HepG2 (cell line): ENCODE results near the gene HOXA7. TPM values are rescaled to one million over a fixed set of nuclear protein-coding genes. Genes with fewer than 3 reads are reported as not detected.

Source experiments
- AGO2 ChIP-seq: fragments of 200-400 bp; formaldehyde crosslinking; optimal IDR thresholded peaks from 2 replicates; pipeline ENCODE3; 2017; ENCODE audit warnings: mild to moderate bottlenecking, low read depth, low read length, moderate library complexity
- HNRNPH1 ChIP-seq: fragments of 200-400 bp; formaldehyde crosslinking; optimal IDR thresholded peaks from 2 replicates; pipeline ENCODE3; 2017; ENCODE audit warnings: mild to moderate bottlenecking, low read depth, low read length
- NCOR1 ChIP-seq: fragments of 200-600 bp; sonication (generic); IDR thresholded peaks from 2 replicates; pipeline ENCODE4 v1.7.0; 2017; ENCODE audit warnings: antibody characterized with exemption, low read length, borderline replicate concordance
- NRL ChIP-seq: sonication (generic); formaldehyde crosslinking; IDR thresholded peaks from 2 replicates; pipeline ENCODE4 v1.5.0; 2020; ENCODE audit warnings: missing genetic modification reagents, mild to moderate bottlenecking, moderate library complexity, borderline replicate concordance
- STAG1 ChIP-seq: sonication (generic); formaldehyde crosslinking; IDR thresholded peaks from 2 replicates; pipeline ENCODE4 v1.4.0; 2020; ENCODE audit warnings: missing genetic modification reagents
- YEATS4 ChIP-seq: sonication (generic); formaldehyde crosslinking; IDR thresholded peaks from 2 replicates; pipeline ENCODE4 v1.4.0; 2020; ENCODE audit warnings: missing genetic modification reagents, borderline replicate concordance
- ZNF136 ChIP-seq: sonication (generic); formaldehyde crosslinking; IDR thresholded peaks from 2 replicates; pipeline ENCODE4 v1.8.1; 2022; ENCODE audit warnings: low read depth, mild to moderate bottlenecking, moderate library complexity, missing genetic modification reagents
- ZNF292 ChIP-seq: sonication (generic); formaldehyde crosslinking; IDR thresholded peaks from 2 replicates; pipeline ENCODE4 v1.8.1; 2022; ENCODE audit warnings: mild to moderate bottlenecking, low read depth, missing genetic modification reagents, borderline replicate concordance
- ZSCAN30 ChIP-seq: sonication (generic); formaldehyde crosslinking; IDR thresholded peaks from 2 replicates; pipeline ENCODE4 v1.5.0; 2020; ENCODE audit warnings: mild to moderate bottlenecking, missing genetic modification reagents
- polyA plus RNA-seq, 8 experiments: library from polyadenylated mRNA; depleted of rRNA in 3 of 8; stranded (reverse) in 7 of 8; unstranded in 1 of 8; fragments of >200 nt; fragmentation: Illumina TruSeq in 4 of 8; extraction: Trizol in 4 of 8; gene quantifications; 2 replicates each; pipeline versions ENCODE4 v1.2.1 to v1.2.3, GENCODE V29; 2011 to 2016; ENCODE audit warnings: low read depth in 4 of 8, missing spikeins in 1 of 8, mixed read lengths in 1 of 8; ENCODE audit not compliant: insufficient read depth in 1 of 8
- total RNA-seq, 5 experiments: library from RNA; depleted of rRNA; stranded (reverse); fragments of >200 nt; fragmentation: Illumina TruSeq; extraction: Trizol; gene quantifications; 2 replicates each; pipeline ENCODE4 v1.2.3, GENCODE V29; 2016; ENCODE audit warnings: low read depth in 1 of 5
- TF ChIP-seq, protein P1 (sequence below): sonication (generic); formaldehyde crosslinking; conservative IDR thresholded peaks from 2 replicates; pipeline ENCODE4 v1.8.0; 2022; ENCODE audit warnings: mild to moderate bottlenecking, moderate library complexity, missing genetic modification reagents
- TF ChIP-seq, protein P2 (sequence below): sonication (generic); formaldehyde crosslinking; IDR thresholded peaks from 2 replicates; pipeline ENCODE4 v1.8.0; 2022; ENCODE audit warnings: missing genetic modification reagents, low read depth, mild to moderate bottlenecking, borderline replicate concordance
- TF ChIP-seq, protein P3 (sequence below): sonication (generic); formaldehyde crosslinking; IDR thresholded peaks from 2 replicates; pipeline ENCODE4 v1.4.0; 2020; ENCODE audit warnings: missing genetic modification reagents
- TF ChIP-seq, protein P4 (sequence below): sonication (generic); formaldehyde crosslinking; IDR thresholded peaks from 2 replicates; pipeline ENCODE4 v1.4.0; 2020; ENCODE audit warnings: mild to moderate bottlenecking, missing genetic modification reagents
- TF ChIP-seq, protein P5 (sequence below): sonication (generic); formaldehyde crosslinking; IDR thresholded peaks from 2 replicates; pipeline ENCODE4 v1.9.0; 2021; ENCODE audit warnings: mild to moderate bottlenecking, missing genetic modification reagents

Gene HOXA7
- total and polyA plus RNA-seq, 2 of the 13 experiments (the other 11 are each of a cell fraction or from before 2014, with no cell fraction given): 0.05 TPM; not detected in 1

DNA sequence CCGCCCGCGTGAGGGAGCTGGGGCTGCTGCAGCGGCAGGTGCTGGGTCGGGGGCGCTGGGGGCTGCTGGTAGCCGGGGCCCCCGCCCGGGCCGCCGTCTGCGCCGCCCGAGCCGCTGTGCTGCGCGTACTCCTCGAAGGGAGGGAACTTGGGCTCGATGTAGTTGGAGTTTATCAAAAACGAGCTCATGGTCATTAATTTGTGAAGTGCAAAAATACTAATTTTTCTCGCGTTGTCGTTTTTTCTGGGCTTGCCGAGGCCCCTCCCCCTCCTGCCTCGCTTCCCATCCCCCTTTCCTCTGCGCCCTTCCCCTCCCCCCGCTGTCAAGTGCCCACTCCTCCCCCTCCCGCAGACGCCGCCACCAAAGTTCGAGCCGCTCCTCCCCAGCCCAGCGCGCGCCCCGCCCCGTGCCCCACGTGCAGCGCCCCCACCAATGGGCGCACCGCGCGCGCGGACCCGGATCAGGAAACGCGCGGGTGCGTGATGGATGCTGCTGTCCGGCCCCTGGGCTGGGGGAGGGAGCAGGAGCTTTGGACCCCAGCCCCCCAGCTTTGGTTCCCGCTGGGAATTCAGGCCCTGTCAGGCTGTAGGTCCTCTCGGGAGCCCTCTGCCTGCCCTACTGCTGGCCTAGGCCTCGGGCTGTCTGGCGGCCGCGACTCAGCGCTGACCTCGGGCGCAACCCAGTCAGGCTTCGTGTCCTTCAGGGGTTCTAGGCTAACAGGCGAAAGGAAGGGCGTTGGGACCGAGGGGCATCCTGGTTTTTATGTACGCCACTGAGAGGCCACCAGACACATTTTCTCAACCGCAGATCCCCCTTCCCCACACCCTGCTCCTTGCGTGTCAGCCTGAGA, 25.7 kb downstream of the HOXA7 start, which contains the start of gene HOXA4 (continued):
- TF ChIP-seq, protein P1, sequence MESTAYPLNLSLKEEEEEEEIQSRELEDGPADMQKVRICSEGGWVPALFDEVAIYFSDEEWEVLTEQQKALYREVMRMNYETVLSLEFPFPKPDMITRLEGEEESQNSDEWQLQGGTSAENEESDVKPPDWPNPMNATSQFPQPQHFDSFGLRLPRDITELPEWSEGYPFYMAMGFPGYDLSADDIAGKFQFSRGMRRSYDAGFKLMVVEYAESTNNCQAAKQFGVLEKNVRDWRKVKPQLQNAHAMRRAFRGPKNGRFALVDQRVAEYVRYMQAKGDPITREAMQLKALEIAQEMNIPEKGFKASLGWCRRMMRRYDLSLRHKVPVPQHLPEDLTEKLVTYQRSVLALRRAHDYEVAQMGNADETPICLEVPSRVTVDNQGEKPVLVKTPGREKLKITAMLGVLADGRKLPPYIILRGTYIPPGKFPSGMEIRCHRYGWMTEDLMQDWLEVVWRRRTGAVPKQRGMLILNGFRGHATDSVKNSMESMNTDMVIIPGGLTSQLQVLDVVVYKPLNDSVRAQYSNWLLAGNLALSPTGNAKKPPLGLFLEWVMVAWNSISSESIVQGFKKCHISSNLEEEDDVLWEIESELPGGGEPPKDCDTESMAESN (CRISPR knock-in tag): 0 out of 2 replicates have a peak, but pooled peaks have one; percentile 17
- TF ChIP-seq, protein P2, sequence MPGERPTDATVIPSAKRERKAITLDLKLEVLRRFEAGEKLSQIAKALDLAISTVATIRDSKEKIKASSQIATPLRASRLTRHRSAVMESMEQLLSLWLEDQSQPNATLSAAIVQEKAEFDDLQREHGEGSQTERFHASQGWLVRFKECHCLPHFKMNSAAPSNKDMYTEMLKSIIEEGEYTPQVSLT (CRISPR knock-in tag): no peak
- TF ChIP-seq, protein P3, sequence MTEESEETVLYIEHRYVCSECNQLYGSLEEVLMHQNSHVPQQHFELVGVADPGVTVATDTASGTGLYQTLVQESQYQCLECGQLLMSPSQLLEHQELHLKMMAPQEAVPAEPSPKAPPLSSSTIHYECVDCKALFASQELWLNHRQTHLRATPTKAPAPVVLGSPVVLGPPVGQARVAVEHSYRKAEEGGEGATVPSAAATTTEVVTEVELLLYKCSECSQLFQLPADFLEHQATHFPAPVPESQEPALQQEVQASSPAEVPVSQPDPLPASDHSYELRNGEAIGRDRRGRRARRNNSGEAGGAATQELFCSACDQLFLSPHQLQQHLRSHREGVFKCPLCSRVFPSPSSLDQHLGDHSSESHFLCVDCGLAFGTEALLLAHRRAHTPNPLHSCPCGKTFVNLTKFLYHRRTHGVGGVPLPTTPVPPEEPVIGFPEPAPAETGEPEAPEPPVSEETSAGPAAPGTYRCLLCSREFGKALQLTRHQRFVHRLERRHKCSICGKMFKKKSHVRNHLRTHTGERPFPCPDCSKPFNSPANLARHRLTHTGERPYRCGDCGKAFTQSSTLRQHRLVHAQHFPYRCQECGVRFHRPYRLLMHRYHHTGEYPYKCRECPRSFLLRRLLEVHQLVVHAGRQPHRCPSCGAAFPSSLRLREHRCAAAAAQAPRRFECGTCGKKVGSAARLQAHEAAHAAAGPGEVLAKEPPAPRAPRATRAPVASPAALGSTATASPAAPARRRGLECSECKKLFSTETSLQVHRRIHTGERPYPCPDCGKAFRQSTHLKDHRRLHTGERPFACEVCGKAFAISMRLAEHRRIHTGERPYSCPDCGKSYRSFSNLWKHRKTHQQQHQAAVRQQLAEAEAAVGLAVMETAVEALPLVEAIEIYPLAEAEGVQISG (CRISPR knock-in tag): no peak
- TF ChIP-seq AGO2 (peak; percentile 73), NCOR1 (peak; percentile 82; the same call in 1 of the 2 replicates), ZNF136 (CRISPR knock-in tag) (no peak), HNRNPH1 (no peak), ZSCAN30 (no peak), ZNF292 (CRISPR knock-in tag) (no peak), NRL (peak; percentile 86; the same call in 1 of the 2 replicates), YEATS4 (CRISPR knock-in tag) (peak; percentile 25), STAG1 (CRISPR knock-in tag) (no peak)
- TF ChIP-seq, protein P4, sequence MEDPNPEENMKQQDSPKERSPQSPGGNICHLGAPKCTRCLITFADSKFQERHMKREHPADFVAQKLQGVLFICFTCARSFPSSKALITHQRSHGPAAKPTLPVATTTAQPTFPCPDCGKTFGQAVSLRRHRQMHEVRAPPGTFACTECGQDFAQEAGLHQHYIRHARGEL (CRISPR knock-in tag): 0 out of 2 replicates have a peak, but pooled peaks have one; percentile 37
- TF ChIP-seq, protein P5, sequence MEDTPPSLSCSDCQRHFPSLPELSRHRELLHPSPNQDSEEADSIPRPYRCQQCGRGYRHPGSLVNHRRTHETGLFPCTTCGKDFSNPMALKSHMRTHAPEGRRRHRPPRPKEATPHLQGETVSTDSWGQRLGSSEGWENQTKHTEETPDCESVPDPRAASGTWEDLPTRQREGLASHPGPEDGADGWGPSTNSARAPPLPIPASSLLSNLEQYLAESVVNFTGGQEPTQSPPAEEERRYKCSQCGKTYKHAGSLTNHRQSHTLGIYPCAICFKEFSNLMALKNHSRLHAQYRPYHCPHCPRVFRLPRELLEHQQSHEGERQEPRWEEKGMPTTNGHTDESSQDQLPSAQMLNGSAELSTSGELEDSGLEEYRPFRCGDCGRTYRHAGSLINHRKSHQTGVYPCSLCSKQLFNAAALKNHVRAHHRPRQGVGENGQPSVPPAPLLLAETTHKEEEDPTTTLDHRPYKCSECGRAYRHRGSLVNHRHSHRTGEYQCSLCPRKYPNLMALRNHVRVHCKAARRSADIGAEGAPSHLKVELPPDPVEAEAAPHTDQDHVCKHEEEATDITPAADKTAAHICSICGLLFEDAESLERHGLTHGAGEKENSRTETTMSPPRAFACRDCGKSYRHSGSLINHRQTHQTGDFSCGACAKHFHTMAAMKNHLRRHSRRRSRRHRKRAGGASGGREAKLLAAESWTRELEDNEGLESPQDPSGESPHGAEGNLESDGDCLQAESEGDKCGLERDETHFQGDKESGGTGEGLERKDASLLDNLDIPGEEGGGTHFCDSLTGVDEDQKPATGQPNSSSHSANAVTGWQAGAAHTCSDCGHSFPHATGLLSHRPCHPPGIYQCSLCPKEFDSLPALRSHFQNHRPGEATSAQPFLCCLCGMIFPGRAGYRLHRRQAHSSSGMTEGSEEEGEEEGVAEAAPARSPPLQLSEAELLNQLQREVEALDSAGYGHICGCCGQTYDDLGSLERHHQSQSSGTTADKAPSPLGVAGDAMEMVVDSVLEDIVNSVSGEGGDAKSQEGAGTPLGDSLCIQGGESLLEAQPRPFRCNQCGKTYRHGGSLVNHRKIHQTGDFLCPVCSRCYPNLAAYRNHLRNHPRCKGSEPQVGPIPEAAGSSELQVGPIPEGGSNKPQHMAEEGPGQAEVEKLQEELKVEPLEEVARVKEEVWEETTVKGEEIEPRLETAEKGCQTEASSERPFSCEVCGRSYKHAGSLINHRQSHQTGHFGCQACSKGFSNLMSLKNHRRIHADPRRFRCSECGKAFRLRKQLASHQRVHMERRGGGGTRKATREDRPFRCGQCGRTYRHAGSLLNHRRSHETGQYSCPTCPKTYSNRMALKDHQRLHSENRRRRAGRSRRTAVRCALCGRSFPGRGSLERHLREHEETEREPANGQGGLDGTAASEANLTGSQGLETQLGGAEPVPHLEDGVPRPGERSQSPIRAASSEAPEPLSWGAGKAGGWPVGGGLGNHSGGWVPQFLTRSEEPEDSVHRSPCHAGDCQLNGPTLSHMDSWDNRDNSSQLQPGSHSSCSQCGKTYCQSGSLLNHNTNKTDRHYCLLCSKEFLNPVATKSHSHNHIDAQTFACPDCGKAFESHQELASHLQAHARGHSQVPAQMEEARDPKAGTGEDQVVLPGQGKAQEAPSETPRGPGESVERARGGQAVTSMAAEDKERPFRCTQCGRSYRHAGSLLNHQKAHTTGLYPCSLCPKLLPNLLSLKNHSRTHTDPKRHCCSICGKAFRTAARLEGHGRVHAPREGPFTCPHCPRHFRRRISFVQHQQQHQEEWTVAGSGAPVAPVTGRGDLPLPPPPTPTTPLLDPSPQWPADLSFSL (CRISPR knock-in tag): no peak
